Prostate gland (tissue), 2 donors: ENCODE results near the gene SRMS.

Experiments
- CTCF ChIP-seq, 4 experiments: fragments of 200-600 bp in 2 of 4; fragments of 450-650 bp in 2 of 4; sonication (generic) in 2 of 4; IDR thresholded peaks; 1 replicate in 3 of 4; 2 replicates in 1 of 4; pipeline ENCODE4 v1.5.1; 2016 to 2019; ENCODE audit warnings: antibody characterized with exemption in 4 of 4, mild to moderate bottlenecking in 2 of 4, moderate library complexity in 2 of 4
- POLR2A ChIP-seq: fragments of 450-650 bp; IDR thresholded peaks from one replicate; pipeline ENCODE4 v1.6.1; 2016; ENCODE audit warnings: antibody characterized with exemption, mild to moderate bottlenecking
- POLR2AphosphoS5 ChIP-seq: sonication (generic); formaldehyde crosslinking; IDR thresholded peaks from one replicate; pipeline ENCODE4 v1.6.1; 2017; ENCODE audit warnings: antibody characterized with exemption

GRCh38 chr20:63568986-63569949 is 21.7 kb upstream of the SRMS start:
- TF ChIP-seq CTCF (IDR thresholded peaks at IDR 0.05) (no peak), POLR2AphosphoS5 (no peak), POLR2A (no peak)
